B cell (primary cell): ENCODE data around the gene SLC38A6. TPM values are rescaled to one million over a fixed set of nuclear protein-coding genes. Genes with fewer than 3 reads are reported as not detected.

Experiments used
- ATAC-seq: fragments of 200-7000 bp; cut with Tn5 transposase; one replicate; pipeline ENCODE4 v1.10.0; 2021; ENCODE audit warnings: low read depth, mild to moderate bottlenecking, moderate number of reproducible peaks, moderate library complexity
- CTCF ChIA-PET: fragments of 350-600 bp; sonication (Branson Sonifier 250); formaldehyde crosslinking; loops from one replicate; lab custom pipeline; 2021; ENCODE audit warnings: antibody characterized with exemption, inconsistent platforms; lab: Charles Lee
- POLR2A ChIA-PET: fragments of 350-600 bp; sonication (Branson Sonifier 250); formaldehyde crosslinking; loops from one replicate; lab custom pipeline; 2021; ENCODE audit warnings: antibody characterized with exemption; lab: Charles Lee
- DNase-seq: peaks from one replicate; pipeline ENCODE4 v3.0.0; 2013
- H2AFZ ChIP-seq: 2 replicates; pipeline ENCODE4 v1.6.1; 2012; ENCODE audit warnings: mild to moderate bottlenecking, low read depth, low read length; ENCODE audit not compliant: insufficient read depth, poor library complexity, severe bottlenecking
- H3K27ac ChIP-seq, 2 donors: 1 replicate in 1 of 2; 2 replicates in 1 of 2; pipeline ENCODE4 v1.5.1; 2012 to 2013; ENCODE audit warnings: low read length in 2 of 2, mild to moderate bottlenecking in 2 of 2, moderate library complexity in 1 of 2
- H3K27me3 ChIP-seq, 4 experiments: fragments of 200-600 bp in 1 of 4; sonication (generic) in 1 of 4; replicated peaks in 1 of 4; 1 replicate in 2 of 4; 2 replicates in 2 of 4; pipeline versions ENCODE4 v1.6.1 to v1.7.0; 2013 to 2016; ENCODE audit warnings: low read length in 3 of 4, mild to moderate bottlenecking in 2 of 4, mixed read lengths in 1 of 4, moderate library complexity in 1 of 4; ENCODE audit not compliant: insufficient read depth in 4 of 4, control insufficient read depth in 3 of 4; ENCODE audit errors: control extremely low read depth in 1 of 4
- H3K36me3 ChIP-seq, 2 experiments: replicated peaks in 1 of 2; 1 replicate in 1 of 2; 2 replicates in 1 of 2; pipeline versions ENCODE4 v1.6.1 to v1.7.1; 2013; ENCODE audit warnings: low read length in 1 of 2; ENCODE audit not compliant: insufficient read depth in 2 of 2, control insufficient read depth in 1 of 2; ENCODE audit errors: control extremely low read depth in 1 of 2, extremely low read depth in 1 of 2
- H3K4me1 ChIP-seq, 2 donors: fragments of 200-600 bp in 1 of 2; sonication (generic) in 1 of 2; 1 replicate in 1 of 2; 2 replicates in 1 of 2; pipeline versions ENCODE4 v1.5.1 to v1.6.1; 2013 to 2017; ENCODE audit warnings: low read length in 2 of 2; ENCODE audit not compliant: control insufficient read depth in 2 of 2, insufficient read depth in 2 of 2
- H3K4me2 ChIP-seq: replicated peaks from 2 replicates; pipeline ENCODE3; 2012; ENCODE audit warnings: mild to moderate bottlenecking, low read depth, low read length; ENCODE audit not compliant: poor library complexity, severe bottlenecking
- H3K4me3 ChIP-seq, 5 experiments: fragments of 200-600 bp in 1 of 5; sonication (generic) in 1 of 5; 1 replicate in 3 of 5; 2 replicates in 2 of 5; pipeline versions ENCODE4 v1.5.1 to v1.7.0; 2011 to 2016; ENCODE audit warnings: low read length in 4 of 5, mild to moderate bottlenecking in 4 of 5, low read depth in 2 of 5, control low read depth in 1 of 5, moderate library complexity in 1 of 5; ENCODE audit not compliant: insufficient read depth in 1 of 5; ENCODE audit errors: control extremely low read depth in 1 of 5, extremely low read depth in 1 of 5
- H3K79me2 ChIP-seq: fragments of 200-600 bp; sonication (generic); one replicate; pipeline ENCODE4 v1.6.0; 2016; ENCODE audit warnings: low read length; ENCODE audit not compliant: control insufficient read depth, insufficient read depth
- H3K9ac ChIP-seq: fragments of 200-600 bp; sonication (generic); 2 replicates; pipeline ENCODE4 v1.6.1; 2017; ENCODE audit warnings: mild to moderate bottlenecking, low read length, moderate library complexity
- H3K9me3 ChIP-seq, 3 donors: one replicate each; pipeline versions ENCODE4 v1.6.1 to v1.7.1; 2013; ENCODE audit warnings: low read length in 2 of 3; ENCODE audit not compliant: control insufficient read depth in 2 of 3, insufficient read depth in 1 of 3; ENCODE audit errors: control extremely low read depth in 1 of 3
- H4K20me1 ChIP-seq: 2 replicates; pipeline ENCODE4 v1.6.0; 2012; ENCODE audit warnings: mild to moderate bottlenecking, low read length; ENCODE audit not compliant: insufficient read depth, control insufficient read depth, poor library complexity, severe bottlenecking
- H3K27ac Mint-ChIP-seq: one replicate; pipeline ENCODE4 v1.8.0; 2021; ENCODE audit warnings: mixed read lengths
- H3K27me3 Mint-ChIP-seq: one replicate; pipeline ENCODE4 v1.8.0; 2021; ENCODE audit warnings: mixed read lengths
- H3K4me1 Mint-ChIP-seq: one replicate; pipeline ENCODE4 v1.8.0; 2021; ENCODE audit warnings: mixed read lengths
- H3K4me3 Mint-ChIP-seq: one replicate; pipeline ENCODE4 v1.8.0; 2021; ENCODE audit warnings: mixed read lengths
- H3K9me3 Mint-ChIP-seq: one replicate; pipeline ENCODE4 v1.8.0; 2022; ENCODE audit warnings: mixed read lengths; ENCODE audit not compliant: insufficient read depth
- CTCF ChIP-seq: fragments of 200-600 bp; IDR thresholded peaks from one replicate; pipeline ENCODE4 v1.8.0; 2022; ENCODE audit warnings: antibody characterized with exemption, mild to moderate bottlenecking
- EZH2 ChIP-seq: IDR thresholded peaks from 2 replicates; pipeline ENCODE4 v1.6.1; 2012; ENCODE audit warnings: borderline replicate concordance, low read depth, mild to moderate bottlenecking, moderate library complexity, low read length; ENCODE audit not compliant: insufficient read depth, poor library complexity, severe bottlenecking
- WGBS: methylation state at CpG from one replicate; pipeline ENCODE4 v1.1.5; 2013; ENCODE audit warnings: missing lambda C conversion rate; ENCODE audit not compliant: insufficient coverage; 5-methylcytosine and 5-hydroxymethylcytosine counted together
- intact Hi-C: fragments of 100-400 bp; cut with micrococcal nuclease; formaldehyde crosslinking; loops from one replicate; pipeline ENCODE4 v1.10.0; 2022
- polyA plus RNA-seq: library from polyadenylated mRNA; depleted of rRNA; stranded (reverse); fragments of >200 nt; gene quantifications from 2 replicates; pipeline ENCODE4 v1.2.3, GENCODE V29; 2012
- total RNA-seq, 2 donors: library from RNA; stranded (reverse); fragments of 120-200 nt in 1 of 2; gene quantifications; 1 replicate in 1 of 2; 2 replicates in 1 of 2; pipeline versions ENCODE4 v1.2.3 to v1.2.4, GENCODE V29; 2013 to 2022

SLC38A6 gene
- total and polyA plus RNA-seq, 2 donors (not counting 1 experiment from before 2014, with no cell fraction given): 6.4 to 15.9 TPM

- DNase-seq (no peak), ATAC-seq (no peak)
- CTCF ChIA-PET: no interaction called here
- no peaks in the 10 kb centered on the region for H3K36me3 ChIP-seq
- H3K27me3 ChIP-seq: no peaks in the 10 kb centered on the region
- H3K4me1 ChIP-seq: peaks cover 3 to 8% of the 10 kb centered on the region in 2 donors
- Mint-ChIP-seq H3K9me3 (no peaks in the 10 kb centered on the region), H3K27me3 (no peaks in the 10 kb centered on the region), H3K27ac (no peak overlapping the region), H3K4me3 (no peak overlapping the region), H3K4me1 (peaks cover 19% of the 10 kb centered on the region)
- no peak overlapping the region for H3K4me2 ChIP-seq
- POLR2A ChIA-PET: no interaction called here
- intact Hi-C loops: no loop called here
- no peaks in the 10 kb centered on the region for H4K20me1 ChIP-seq
- H3K9ac ChIP-seq: no peak overlapping the region
- no peak for TF ChIP-seq CTCF
- TF ChIP-seq EZH2: no peak
- no peak overlapping the region for H3K27ac ChIP-seq
- H3K4me3 ChIP-seq: no peak overlapping the region
- H3K79me2 ChIP-seq: no peaks in the 10 kb centered on the region
- no peak overlapping the region for H2AFZ ChIP-seq
- no peaks in the 10 kb centered on the region for H3K9me3 ChIP-seq
These were observed 96.4 kb downstream of the SLC38A6 start for GRCh38 chr14:61077437-61077836.

- POLR2A ChIA-PET: no interaction called here
- DNase-seq (no peak), ATAC-seq (no peak)
- Histone ChIP-seq H3K27ac (no peak overlapping the region), H3K79me2 (no peaks in the 10 kb centered on the region), H2AFZ (no peak overlapping the region), H3K27me3 (no peaks in the 10 kb centered on the region), H3K4me1 (peaks cover 3 to 8% of the 10 kb centered on the region in 2 donors), H4K20me1 (no peaks in the 10 kb centered on the region), H3K4me3 (no peak overlapping the region), H3K36me3 (no peaks in the 10 kb centered on the region), H3K9ac (no peak overlapping the region), H3K4me2 (no peak overlapping the region), H3K9me3 (no peaks in the 10 kb centered on the region)
- Mint-ChIP-seq H3K4me1 (peaks cover 20% of the 10 kb centered on the region), H3K27ac (no peak overlapping the region), H3K4me3 (no peak overlapping the region), H3K27me3 (no peaks in the 10 kb centered on the region), H3K9me3 (no peaks in the 10 kb centered on the region)
- WGBS: 100% methylated on average over 3 of the region's 4 CpGs
- no peak for TF ChIP-seq EZH2
- no peak for TF ChIP-seq CTCF
- intact Hi-C loops: no loop called here
- CTCF ChIA-PET: no interaction called here
These were observed 97.1 kb downstream of the SLC38A6 start for GRCh38 chr14:61077951-61078720.
